ENCODE results near the gene DCC.

The DCC gene

GRCh38 chr18:53322163-53322562, 982.2 kb downstream of the DCC start:
- H3K4me3 ChIP-seq (ENCODE audit: control insufficient read depth, low read depth, low read length): no peak overlapping the region
- no peak for DNase-seq (ENCODE audit: low read depth)
- no peak for TF ChIP-seq CTCF (IDR thresholded peaks at IDR 0.05; ENCODE audit: control insufficient read depth, insufficient read depth, low read depth, low read length, missing control alignments)

- DNase-seq (ENCODE audit: low read depth): no peak
- no peak for TF ChIP-seq CTCF (IDR thresholded peaks at IDR 0.05; ENCODE audit: control insufficient read depth, insufficient read depth, low read depth, low read length, missing control alignments)
- no peak overlapping the region for H3K4me3 ChIP-seq (ENCODE audit: control insufficient read depth, low read depth, low read length)
Measured at GRCh38 chr18:53324353-53324752, 984.4 kb downstream of the DCC start.

- no peak for DNase-seq (ENCODE audit: low read depth)
- no peak overlapping the region for H3K4me3 ChIP-seq (ENCODE audit: control insufficient read depth, low read depth, low read length)
- no peak for TF ChIP-seq CTCF (IDR thresholded peaks at IDR 0.05; ENCODE audit: control insufficient read depth, insufficient read depth, low read depth, low read length, missing control alignments)
Measured at GRCh38 chr18:53360501-53361443, 1020.8 kb downstream of the DCC start.

- no peak for TF ChIP-seq CTCF (IDR thresholded peaks at IDR 0.05; ENCODE audit: control insufficient read depth, insufficient read depth, low read depth, low read length, missing control alignments)
- no peak for DNase-seq (ENCODE audit: low read depth)
- H3K4me3 ChIP-seq (ENCODE audit: control insufficient read depth, low read depth, low read length): no peak overlapping the region
Measured at GRCh38 chr18:53375621-53376020, 1035.6 kb downstream of the DCC start.

- TF ChIP-seq CTCF (IDR thresholded peaks at IDR 0.05; ENCODE audit: control insufficient read depth, insufficient read depth, low read depth, low read length, missing control alignments): peak; percentile 26
- no peak overlapping the region for H3K4me3 ChIP-seq (ENCODE audit: control insufficient read depth, low read depth, low read length)
- DNase-seq (ENCODE audit: low read depth): peak; percentile 1
Measured at GRCh38 chr18:53380063-53380639, 1040.2 kb downstream of the DCC start.

GRCh38 chr18:53382870-53383269, 1042.9 kb downstream of the DCC start:
- TF ChIP-seq CTCF (IDR thresholded peaks at IDR 0.05; ENCODE audit: control insufficient read depth, insufficient read depth, low read depth, low read length, missing control alignments): no peak
- no peak for DNase-seq (ENCODE audit: low read depth)
- no peak overlapping the region for H3K4me3 ChIP-seq (ENCODE audit: control insufficient read depth, low read depth, low read length)
